Gastroesophageal sphincter (tissue), 4 donors: ENCODE results near the gene ZBTB7A. TPM values are rescaled to one million over a fixed set of nuclear protein-coding genes. Genes with fewer than 3 reads are reported as not detected.

Experiments used
- ATAC-seq: fragments of 150-250 bp; one replicate; pipeline ENCODE4 v1.9.1; 2016; ENCODE audit warnings: mild to moderate bottlenecking, moderate library complexity
- H3K27ac ChIP-seq, 4 donors: fragments of 200-600 bp; sonication (generic) in 3 of 4; 1 replicate in 3 of 4; 2 replicates in 1 of 4; pipeline ENCODE4 v1.5.1; 2016 to 2019
- H3K27me3 ChIP-seq: fragments of 200-600 bp; sonication (generic); one replicate; pipeline ENCODE4 v1.5.1; 2019
- H3K36me3 ChIP-seq, 2 donors: fragments of 200-600 bp; sonication (generic); one replicate each; pipeline ENCODE4 v1.5.1; 2019; ENCODE audit warnings: control low read depth in 1 of 2
- H3K4me1 ChIP-seq, 3 donors: fragments of 200-600 bp; sonication (generic); 1 replicate in 2 of 3; 2 replicates in 1 of 3; pipeline ENCODE4 v1.5.1; 2016 to 2019; ENCODE audit warnings: control low read depth in 2 of 3
- H3K4me3 ChIP-seq, 2 donors: fragments of 200-600 bp; sonication (generic); one replicate each; pipeline ENCODE4 v1.5.1; 2019; ENCODE audit warnings: mild to moderate bottlenecking in 1 of 2, moderate library complexity in 1 of 2
- H3K9me3 ChIP-seq, 3 donors: fragments of 200-600 bp; sonication (generic); one replicate each; pipeline ENCODE4 v1.5.1; 2017 to 2019; ENCODE audit warnings: control low read depth in 2 of 3
- CTCF ChIP-seq, 4 experiments: fragments of 200-600 bp in 2 of 4; fragments of 450-650 bp in 2 of 4; sonication (generic) in 1 of 4; IDR thresholded peaks; one replicate each; pipeline ENCODE4 v1.5.1; 2017 to 2019; ENCODE audit warnings: antibody characterized with exemption in 4 of 4, mild to moderate bottlenecking in 2 of 4, moderate library complexity in 2 of 4
- EP300 ChIP-seq: sonication (generic); formaldehyde crosslinking; IDR thresholded peaks from one replicate; pipeline ENCODE4 v1.6.1; 2017; ENCODE audit warnings: antibody characterized with exemption, mild to moderate bottlenecking
- POLR2A ChIP-seq, 2 donors: fragments of 450-650 bp; IDR thresholded peaks; one replicate each; pipeline ENCODE4 v1.6.1; 2017; ENCODE audit warnings: antibody characterized with exemption in 2 of 2, mild to moderate bottlenecking in 2 of 2, moderate library complexity in 1 of 2
- POLR2AphosphoS5 ChIP-seq: sonication (generic); formaldehyde crosslinking; IDR thresholded peaks from one replicate; pipeline ENCODE4 v1.6.1; 2017; ENCODE audit warnings: antibody characterized with exemption
- WGBS, 2 donors: methylation state at CpG; one replicate each; pipeline ENCODE4 v1.1.5; 2018; ENCODE audit warnings: low coverage in 1 of 2; 5-methylcytosine and 5-hydroxymethylcytosine counted together
- total RNA-seq, 4 donors: library from RNA; depleted of rRNA; stranded (reverse); fragments of >200 nt; gene quantifications; one replicate each; pipeline ENCODE4 v1.1.0, GENCODE V29; 2016

ZBTB7A gene
- total RNA-seq, 4 donors from 2014 or later: 65.6 to 122 (median 82.4) TPM

- Histone ChIP-seq H3K27ac (peak overlapping the region; percentile 93 to 99 (median 98)), H3K9me3 (no peaks in the 10 kb centered on the region)
These were observed 1.1 kb downstream of the ZBTB7A start for GRCh38 chr19:4065430-4066175.

GRCh38 chr19:4064496-4065260, 2.0 kb downstream of the ZBTB7A start:
- WGBS, 2 donors: no CpG with 5 or more reads among the region's 57 CpGs
- ATAC-seq: no peak

More at GRCh38 chr19:4065430-4066175, 1.1 kb downstream of the ZBTB7A start:
- 0% methylated on average over 1 of the region's 98 CpGs; no CpG with 5 or more reads in 1 of the 2 donors for WGBS, 2 donors
- Histone ChIP-seq H3K36me3 (peaks cover 0 to 14% of the 10 kb centered on the region in 2 donors), H3K4me1 (peaks cover 0 to 62% (median 35%) of the 10 kb centered on the region in 3 donors), H3K27me3 (no peaks in the 10 kb centered on the region), H3K4me3 (peak overlapping the region; percentile 72 to 98)
- TF ChIP-seq CTCF (IDR thresholded peaks at IDR 0.05) (peak in 2 of 4 experiments; percentile 3 to 32), EP300 (no peak), POLR2AphosphoS5 (peak; percentile 25)
- peak; percentile 89 for ATAC-seq

GRCh38 chr19:4064149-4064495, 2.6 kb downstream of the ZBTB7A start:
- Histone ChIP-seq H3K4me3 (peak overlapping the region; percentile 72 to 84), H3K36me3 (peaks cover 0 to 14% of the 10 kb centered on the region in 2 donors), H3K27me3 (no peaks in the 10 kb centered on the region), H3K27ac (peak overlapping the region; percentile 94 to 99 (median 98)), H3K9me3 (no peaks in the 10 kb centered on the region), H3K4me1 (peaks cover 5 to 75% (median 50%) of the 10 kb centered on the region in 3 donors)
- no peak for ATAC-seq
- peak in 1 of 4 experiments; percentile 4 for TF ChIP-seq CTCF (IDR thresholded peaks at IDR 0.05)
- no peak for TF ChIP-seq POLR2AphosphoS5
- TF ChIP-seq EP300: no peak
- peak in 1 of 2 donors; percentile 0 for TF ChIP-seq POLR2A (IDR thresholded peaks at IDR 0.05)
- WGBS, 2 donors: 4% methylated on average over 11 of the region's 24 CpGs; no CpG with 5 or more reads in 1 of the 2 donors

More at GRCh38 chr19:4064496-4065260, 2.0 kb downstream of the ZBTB7A start:
- no peak for TF ChIP-seq POLR2AphosphoS5
- TF ChIP-seq EP300: no peak
- TF ChIP-seq POLR2A (IDR thresholded peaks at IDR 0.05): no peak
- no peak for TF ChIP-seq CTCF (IDR thresholded peaks at IDR 0.05)
- H3K36me3 ChIP-seq: peaks cover 0 to 14% of the 10 kb centered on the region in 2 donors
- H3K4me1 ChIP-seq: peaks cover 4 to 72% (median 44%) of the 10 kb centered on the region in 3 donors
- no peaks in the 10 kb centered on the region for H3K9me3 ChIP-seq
- peak overlapping the region; percentile 72 to 84 for H3K4me3 ChIP-seq
- H3K27ac ChIP-seq: peak overlapping the region; percentile 94 to 99 (median 98)
- H3K27me3 ChIP-seq: no peaks in the 10 kb centered on the region

GRCh38 chr19:4063369-4064148, 3.1 kb downstream of the ZBTB7A start:
- TF ChIP-seq CTCF (IDR thresholded peaks at IDR 0.05) (peak in 2 of 4 experiments; percentile 12), POLR2A (IDR thresholded peaks at IDR 0.05) (peak; percentile 31 to 51), POLR2AphosphoS5 (no peak), EP300 (no peak)
- Histone ChIP-seq H3K27me3 (no peaks in the 10 kb centered on the region), H3K4me1 (peaks cover 5 to 75% (median 55%) of the 10 kb centered on the region in 3 donors), H3K9me3 (no peaks in the 10 kb centered on the region), H3K27ac (peak overlapping the region; percentile 94 to 99 (median 98)), H3K36me3 (peaks cover 0 to 14% of the 10 kb centered on the region in 2 donors), H3K4me3 (peak overlapping the region; percentile 72 to 84)
- WGBS, 2 donors: 0 to 13% methylated on average over 1 to 9 of the region's 31 CpGs
- ATAC-seq: no peak
